Ishikawa (cell line): ENCODE results near the gene THSD4.

Experiments
- CEBPB ChIP-seq: IDR thresholded peaks from 2 replicates; pipeline ENCODE4 v1.6.1; 2012
- EGR1 ChIP-seq: IDR thresholded peaks from 2 replicates; pipeline ENCODE4 v1.6.1; 2012
- EP300 ChIP-seq: IDR thresholded peaks from 2 replicates; pipeline ENCODE4 v1.6.1; 2012; ENCODE audit warnings: borderline replicate concordance
- MAX ChIP-seq: IDR thresholded peaks from 2 replicates; pipeline ENCODE4 v1.6.1; 2012
- RAD21 ChIP-seq: IDR thresholded peaks from 2 replicates; pipeline ENCODE4 v1.6.1; 2012; ENCODE audit warnings: low read depth
- REST ChIP-seq: IDR thresholded peaks from 2 replicates; pipeline ENCODE4 v1.6.1; 2012; ENCODE audit warnings: low read depth, mild to moderate bottlenecking
- TAF1 ChIP-seq: IDR thresholded peaks from 2 replicates; pipeline ENCODE4 v1.6.1; 2012; ENCODE audit warnings: low read depth, mild to moderate bottlenecking
- TCF12 ChIP-seq: IDR thresholded peaks from 2 replicates; pipeline ENCODE4 v1.6.1; 2012; ENCODE audit warnings: low read depth
- TEAD4 ChIP-seq: IDR thresholded peaks from 2 replicates; pipeline ENCODE4 v1.6.1; 2012
- YY1 ChIP-seq: IDR thresholded peaks from 2 replicates; pipeline ENCODE4 v1.6.1; 2012; ENCODE audit warnings: low read depth
- ZBTB7A ChIP-seq: IDR thresholded peaks from 2 replicates; pipeline ENCODE4 v1.6.1; 2012; ENCODE audit warnings: low read depth

DNA sequence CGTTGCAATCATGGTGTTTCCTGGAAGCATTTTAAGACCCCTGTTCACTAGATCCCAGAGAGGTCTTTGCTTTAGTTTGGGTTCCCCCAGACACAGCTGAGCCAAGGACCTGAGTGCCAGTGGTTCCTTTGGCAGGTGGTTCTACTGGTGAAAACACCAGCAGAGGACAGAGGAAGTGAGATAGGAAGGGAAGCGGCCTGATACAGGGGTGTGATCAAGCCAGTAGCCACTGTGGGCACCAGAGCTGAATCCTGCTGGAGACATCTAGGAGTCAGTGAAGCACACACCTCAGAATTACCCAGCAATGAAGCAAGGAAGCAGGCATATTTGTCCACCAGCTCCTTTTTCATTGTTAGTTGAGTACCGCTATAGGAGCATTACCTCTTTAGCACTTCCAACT lies 451.9 kb downstream of the THSD4 start:
- TF ChIP-seq CEBPB (no peak), YY1 (no peak), MAX (no peak), ZBTB7A (no peak), TAF1 (no peak), TEAD4 (no peak), TCF12 (no peak), REST (no peak), EGR1 (no peak), EP300 (no peak), RAD21 (no peak)
